Activated CD4-positive, alpha-beta T cell treated with anti-CD3 and anti-CD28 coated beads, Interleukin-2, amount 50 U/mL, for 4 hours (primary cell): ENCODE data around the gene LINC00305.

ENCODE experiments used
- DNase-seq, 2 experiments: peaks; one replicate each; pipeline ENCODE4 v3.0.0-alpha.2; 2020

The LINC00305 gene

DNA sequence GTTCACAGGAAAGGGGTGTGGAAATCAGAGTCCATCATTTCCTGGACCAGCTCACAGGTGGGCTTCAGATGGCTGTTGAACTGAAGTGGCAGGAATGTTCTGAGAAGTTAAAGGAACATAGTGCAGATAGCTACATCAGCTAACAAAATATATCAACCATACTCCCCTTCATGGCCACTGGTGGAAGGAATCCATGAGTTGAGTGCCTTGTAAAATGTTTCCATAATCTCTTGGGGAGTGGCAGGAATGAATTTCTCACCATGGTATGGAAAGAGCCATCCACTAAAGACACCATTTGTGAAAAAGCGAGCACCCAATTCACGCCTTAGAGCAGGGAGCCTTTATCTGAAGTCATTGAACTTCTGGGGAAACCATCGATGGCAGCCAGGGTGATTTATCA is at the start of gene LINC00305:
LINC00305 (minus strand) TSS at position 101 of the 400 bp plus-strand sequence.
- no peak for DNase-seq

DNA sequence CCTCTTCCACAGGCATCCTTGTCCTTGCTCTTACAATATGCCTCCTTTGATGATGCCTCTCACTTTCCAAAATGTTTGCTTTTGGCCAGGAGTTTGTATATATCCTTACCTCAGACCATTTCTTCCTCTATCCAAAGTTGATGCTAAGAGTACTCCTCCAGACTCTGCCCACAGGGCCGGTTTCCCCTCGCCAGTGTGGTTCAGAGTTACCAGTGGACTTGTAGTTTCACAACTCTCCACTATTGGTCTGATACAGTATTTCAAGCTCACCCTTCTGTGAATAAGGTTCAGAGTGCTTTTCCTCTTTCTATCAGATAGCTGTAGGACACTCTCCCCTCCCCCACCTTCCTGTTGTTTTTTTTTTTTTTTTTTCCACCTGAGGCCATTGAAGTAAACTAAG is 42.2 kb upstream of the LINC00305 start:
- DNase-seq = no peak

DNA sequence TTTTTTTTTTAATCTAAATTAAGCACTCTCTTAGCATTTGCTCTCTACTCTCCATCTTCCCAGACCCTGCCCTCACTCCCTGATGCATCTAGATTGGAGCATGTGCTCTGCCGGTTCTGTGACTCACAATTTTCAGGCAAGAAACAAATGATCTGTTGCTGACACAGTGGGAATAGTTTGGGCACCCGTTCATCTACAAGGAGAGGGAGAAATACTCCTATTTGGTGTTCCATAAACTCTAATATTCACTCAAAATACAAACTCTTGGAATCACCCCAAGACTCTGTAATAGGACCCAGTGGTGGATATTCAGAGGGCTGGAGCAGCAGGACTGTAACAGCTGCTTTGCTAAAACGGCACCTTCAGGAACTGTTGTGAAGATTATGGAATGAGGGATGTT is 37.1 kb upstream of the LINC00305 start:
- DNase-seq = no peak

DNA sequence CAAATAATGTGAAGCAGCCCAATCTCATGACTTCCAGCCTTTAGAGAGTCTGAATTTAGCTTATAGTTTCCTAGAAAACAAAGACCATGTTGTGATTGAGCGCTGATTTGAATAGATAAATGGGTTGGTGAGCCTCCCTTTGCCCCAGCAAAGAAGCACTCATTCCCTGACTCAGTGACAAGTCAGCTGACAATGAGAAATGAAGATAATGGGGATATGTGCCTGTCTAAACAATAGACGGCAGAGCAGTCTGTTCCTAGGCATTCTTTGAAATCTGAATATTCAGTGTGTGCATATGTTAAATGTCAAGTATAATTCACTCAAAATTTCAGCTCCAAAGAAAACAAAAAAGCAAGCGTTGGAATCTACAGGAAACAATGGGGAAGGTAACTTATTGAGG is 34.8 kb upstream of the LINC00305 start:
- DNase-seq = no peak

DNA sequence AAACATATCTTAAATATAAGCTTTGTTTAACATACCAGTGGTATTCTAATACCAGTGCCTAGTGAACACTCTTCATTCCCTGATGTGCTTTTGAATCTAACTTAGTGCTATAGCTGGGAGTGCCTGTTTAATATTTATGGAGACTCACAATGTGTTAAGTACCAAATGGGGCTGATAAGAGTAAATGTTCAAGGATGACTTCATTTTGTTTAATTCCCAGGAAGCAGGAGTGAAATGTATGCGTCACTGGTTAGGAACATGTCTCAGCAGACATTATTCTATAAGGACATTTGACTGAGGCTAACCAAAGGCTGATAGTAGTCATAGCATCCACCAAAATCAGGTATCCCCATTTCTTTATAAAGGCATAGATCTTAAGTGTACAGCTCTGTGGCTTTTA is 31.7 kb upstream of the LINC00305 start:
- DNase-seq = no peak

DNA sequence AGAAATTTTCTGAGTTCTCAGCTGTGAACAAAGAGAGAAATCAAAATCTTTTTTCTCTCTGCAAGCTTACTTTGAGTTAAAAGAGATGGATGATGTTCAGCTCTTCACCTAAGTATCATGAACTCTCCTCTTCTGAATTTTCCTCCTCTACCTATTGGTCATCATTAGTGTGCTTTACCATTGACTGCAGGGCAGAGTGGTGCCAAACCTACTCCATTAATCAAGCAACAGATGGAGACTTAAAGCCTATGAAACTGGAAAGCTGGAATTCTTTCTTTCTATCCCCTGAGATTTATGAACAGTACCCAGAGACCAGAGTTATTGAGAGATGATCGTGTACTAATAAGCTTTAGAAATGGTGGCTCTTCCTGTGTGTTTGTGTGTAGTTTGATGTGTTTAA is 31.3 kb upstream of the LINC00305 start:
- DNase-seq = no peak

DNA sequence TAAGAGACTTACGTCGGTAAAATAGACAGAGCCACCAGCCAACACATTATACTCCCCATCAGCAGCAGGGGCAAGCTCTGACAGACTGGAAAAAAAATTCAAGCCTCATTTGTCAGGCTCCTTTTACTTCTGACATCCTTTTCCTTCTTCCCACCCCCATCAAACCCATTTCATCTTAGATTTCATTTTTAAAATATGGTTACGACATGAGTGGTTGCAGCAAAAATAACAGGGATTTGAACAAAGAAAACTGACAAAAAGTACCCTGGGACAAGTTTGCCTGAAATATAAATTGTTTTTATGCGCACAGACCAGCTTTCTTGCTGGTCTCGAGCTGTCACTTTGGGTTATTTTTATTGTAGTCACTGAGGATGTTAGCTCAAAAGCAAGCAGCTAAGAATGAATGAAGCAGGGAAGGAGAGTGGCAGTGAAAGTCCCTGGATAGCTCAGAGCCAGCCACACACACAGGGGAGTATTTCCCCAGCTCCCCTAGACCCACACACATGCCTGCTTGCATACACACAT is 30.7 kb upstream of the LINC00305 start:
- DNase-seq = no peak

DNA sequence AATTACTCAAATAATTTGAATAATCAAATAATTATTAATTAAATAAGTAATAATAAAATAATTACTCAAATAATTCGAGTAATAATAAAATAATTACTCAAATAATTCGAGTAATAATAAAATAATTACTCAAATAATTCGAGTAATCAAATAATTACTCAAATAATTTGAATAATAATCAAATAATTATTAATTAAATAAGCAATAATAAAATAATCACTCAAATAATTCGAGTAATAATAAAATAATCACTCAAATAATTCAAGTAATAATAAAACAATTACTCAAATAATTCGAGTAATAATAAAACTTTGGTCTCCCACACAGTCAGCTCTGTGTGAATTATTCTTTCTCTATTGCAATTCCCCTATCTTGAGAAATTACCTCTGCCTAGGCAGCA is 30.0 kb upstream of the LINC00305 start:
- DNase-seq = no peak

DNA sequence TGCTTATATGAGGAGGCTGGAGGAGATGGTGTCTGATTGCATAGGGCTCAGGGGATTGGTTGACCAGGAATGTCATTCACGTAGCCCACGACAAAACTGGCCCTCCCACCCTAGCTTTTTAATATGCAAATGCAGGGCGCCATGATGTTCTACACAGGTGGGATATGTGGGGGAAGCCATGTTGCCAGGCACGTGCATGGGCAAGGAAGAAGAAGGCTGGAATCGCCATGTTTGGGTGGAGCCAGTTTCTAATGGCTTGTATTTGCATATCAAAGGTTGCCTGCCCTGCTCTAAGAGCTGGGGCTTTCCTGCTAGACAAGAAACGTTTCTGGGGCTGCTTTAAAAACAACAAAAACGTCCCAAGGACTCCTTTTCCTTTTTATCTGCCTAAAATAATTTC is 26.5 kb upstream of the LINC00305 start:
- no peak for DNase-seq

DNA sequence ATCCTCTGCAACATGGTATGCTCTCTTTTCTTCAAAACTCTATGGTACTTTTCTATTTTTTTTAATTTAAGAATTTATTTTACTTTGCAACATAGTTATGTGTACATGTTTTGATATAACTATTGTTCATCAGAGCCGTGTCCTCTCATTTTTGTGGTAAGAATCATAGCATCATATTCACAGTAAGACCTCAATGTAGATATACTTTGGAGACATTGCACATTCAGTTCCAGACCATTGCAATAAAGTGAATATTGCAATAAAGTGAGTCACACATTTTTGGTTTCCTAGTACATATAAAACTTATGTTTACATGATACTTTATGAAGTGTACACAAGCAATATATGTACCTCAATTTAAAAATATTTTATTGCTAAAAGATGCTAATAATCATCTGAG is 22.7 kb upstream of the LINC00305 start:
- DNase-seq = no peak

DNA sequence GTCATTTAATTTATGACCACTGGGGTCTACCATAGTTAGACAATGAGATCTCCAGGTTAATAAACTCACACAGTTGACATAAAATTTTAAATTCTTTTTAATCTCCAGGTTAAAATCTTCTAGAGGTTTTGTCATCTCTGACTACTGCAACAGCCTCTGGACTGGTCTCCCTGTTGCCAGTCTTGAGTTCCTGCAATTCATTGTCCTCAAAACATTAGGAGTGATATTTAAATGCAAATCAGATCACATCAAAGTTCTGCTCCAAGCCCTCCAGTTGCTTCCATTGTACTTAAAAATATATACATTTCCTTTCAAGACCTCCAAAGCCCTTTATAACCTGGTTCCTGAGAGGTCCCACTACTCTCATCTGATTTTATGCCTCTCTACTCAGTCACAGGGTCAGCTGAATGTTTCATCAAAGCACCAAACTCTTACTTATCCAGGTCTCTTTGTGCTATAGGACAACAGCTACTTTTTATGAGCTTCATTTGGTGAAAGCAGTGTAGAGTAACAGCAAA is 18.6 kb upstream of the LINC00305 start:
- no peak for DNase-seq

DNA sequence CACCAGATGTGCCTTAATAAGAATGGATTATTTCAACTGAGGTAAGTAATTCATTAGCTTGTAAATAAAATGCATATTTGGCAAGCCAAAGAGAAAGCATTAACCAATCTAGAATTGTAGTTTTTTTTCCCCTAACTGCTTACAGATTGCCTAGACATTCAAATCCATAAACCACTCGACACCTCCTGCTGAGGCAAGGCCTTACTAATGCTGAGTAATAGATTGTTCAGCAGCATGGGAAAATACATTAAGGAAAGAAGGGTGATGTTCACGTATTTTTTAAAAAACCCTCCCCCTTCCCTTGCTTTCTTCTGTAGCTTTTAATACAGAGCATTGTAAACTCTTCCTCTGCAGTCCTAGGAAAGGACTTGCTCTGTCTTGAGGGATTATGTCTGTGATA is 17.0 kb upstream of the LINC00305 start:
- no peak for DNase-seq

DNA sequence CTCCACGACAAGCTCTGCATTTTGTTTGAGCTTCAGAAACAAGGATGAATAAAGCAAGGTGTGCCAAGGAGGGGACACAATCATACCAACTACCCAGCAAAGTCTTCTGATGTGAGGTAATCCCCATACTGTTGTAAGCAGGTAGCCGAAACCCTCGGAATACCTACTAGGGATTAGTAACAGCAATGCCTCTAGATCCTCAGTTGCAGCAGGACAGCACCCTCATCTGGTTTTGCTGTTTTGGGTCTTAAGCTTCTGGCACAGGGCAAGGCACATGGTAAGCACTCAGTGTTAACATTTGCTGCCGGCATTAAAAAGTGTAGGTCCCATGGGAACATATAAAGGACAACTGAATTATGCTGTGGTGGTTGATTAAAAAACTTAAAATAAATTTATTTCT is 16.0 kb upstream of the LINC00305 start:
- DNase-seq = no peak

DNA sequence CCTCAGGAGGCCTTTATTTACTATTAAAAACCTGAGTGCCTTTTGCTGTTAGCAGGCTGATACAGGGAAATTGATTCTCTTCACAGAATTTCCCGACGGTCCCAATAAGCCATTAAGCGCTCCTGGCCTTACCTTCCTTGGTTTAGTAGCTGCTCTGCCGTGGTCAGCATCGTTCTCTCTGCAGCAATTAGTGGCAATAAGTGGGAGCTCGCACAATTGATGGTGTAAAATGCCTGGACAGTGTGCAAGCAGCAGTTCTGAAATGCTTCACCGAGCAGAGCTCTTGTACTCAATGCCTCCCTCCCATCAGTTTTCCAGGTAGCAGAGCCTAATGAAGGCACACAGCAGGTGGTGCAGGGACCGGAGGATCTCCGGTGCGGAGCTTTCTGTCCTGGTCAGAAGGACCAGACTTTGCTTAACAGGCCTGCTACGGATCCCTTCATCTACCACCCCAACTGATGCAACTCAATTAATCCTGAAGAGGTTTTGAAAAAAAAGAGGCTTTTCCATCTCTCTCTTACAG is 1.1 kb upstream of the LINC00305 start:
- no peak for DNase-seq

DNA sequence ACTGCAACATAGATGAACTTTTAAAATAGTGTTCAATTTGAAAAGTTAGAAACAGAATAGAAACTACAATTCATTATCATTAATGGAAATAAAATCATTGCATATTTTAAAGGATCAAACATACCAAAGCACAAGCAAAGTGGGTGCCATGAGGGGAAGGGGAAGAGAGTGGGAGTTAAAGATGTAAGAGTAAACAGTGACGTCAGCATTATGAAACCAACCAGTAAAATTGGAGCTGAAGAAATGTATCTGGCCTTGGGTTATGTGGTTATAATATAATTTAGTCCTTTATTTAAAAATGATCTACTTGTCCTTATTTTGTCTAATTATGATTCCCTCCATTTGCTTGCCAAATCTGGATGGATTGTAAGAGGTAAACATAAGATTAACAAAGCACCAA is 6.0 kb downstream of the LINC00305 start:
- no peak for DNase-seq

DNA sequence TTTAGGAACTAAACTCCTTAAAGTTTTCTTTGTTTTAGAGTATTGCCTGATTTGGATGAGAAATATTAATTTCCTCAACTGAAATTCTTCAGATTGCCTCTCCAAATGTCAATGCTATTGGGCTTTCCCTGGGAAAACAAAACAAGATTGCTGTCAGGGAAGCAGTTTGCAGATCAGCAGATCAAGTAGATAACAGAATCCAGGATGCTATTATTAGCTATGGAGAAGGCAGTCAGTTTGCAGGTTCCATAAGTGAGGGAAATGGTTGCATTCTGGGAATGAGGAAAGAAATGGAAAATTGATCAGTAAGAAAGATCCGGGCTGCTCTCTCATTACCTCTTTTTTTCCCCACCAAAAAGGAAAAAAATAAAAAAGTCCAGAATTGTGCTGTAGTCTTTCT is 11.0 kb downstream of the LINC00305 start:
- no peak for DNase-seq

DNA sequence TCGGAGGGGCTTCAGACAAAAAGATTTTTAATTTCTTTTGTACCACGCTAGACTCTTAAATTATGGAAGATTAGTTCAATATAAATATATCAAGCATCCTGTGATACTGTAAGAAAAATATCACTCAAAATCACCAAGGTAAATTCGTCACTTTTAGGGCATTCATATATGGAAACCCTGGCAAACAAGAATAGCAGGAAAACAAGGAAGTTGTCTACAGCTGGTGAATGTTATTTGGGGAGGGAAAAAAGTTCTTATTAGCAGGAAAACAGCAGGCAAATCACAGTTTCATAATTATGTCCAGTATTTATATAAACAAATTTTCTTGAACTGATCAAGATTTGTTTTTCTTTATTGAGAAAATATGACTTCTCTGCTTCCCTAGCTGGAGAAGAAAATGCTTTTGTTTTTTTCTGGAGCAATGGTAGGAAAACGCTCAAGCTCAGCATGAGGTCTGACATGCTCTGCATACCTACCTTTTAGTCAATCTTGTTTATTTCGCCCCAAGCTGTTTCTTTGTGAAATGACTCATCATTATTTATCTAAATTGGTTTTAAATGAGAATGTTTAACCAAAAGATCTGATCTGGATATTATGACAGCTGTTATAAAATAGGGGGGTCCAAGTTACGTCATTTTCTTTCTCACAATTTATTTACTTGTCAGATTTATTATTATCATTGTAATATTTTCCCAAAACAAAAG is 14.7 kb downstream of the LINC00305 start:
- DNase-seq = no peak

DNA sequence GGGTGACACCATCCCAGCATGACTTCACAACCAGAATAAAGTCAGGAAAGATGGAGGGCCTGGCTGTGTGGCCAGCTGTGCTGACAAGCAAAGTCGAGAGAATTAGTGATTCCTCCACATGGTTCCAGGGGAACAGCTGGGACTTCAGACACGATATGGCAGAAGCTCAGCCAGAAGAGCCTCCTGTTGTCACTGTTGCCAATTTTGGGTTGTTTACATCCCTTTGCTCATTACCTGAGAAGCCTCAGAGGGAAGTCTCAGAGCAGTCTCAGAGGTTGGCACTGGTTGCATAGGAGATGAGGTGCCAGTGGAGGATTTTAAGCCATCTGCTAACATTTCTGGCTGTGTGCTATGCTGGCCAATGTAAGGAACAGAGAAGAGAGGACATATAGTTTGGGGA is 16.0 kb downstream of the LINC00305 start:
- no peak for DNase-seq

DNA sequence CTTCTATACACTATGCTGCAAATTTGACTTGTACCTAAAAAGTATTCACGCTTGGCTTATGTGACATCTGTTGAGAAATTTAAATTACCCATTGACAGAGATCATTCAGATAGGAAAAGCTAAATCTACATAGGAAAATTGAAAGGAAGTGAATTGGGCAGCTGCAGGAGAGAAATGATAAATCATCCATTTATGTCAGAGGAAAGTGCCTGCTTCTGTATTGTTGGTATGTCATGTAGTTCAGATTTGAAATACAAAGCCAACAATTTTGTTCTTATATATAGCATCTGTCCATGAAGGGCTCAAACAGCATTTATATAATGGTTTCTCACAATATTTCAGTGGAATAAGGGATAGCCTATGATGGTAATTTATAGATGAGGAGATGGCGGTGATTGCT is 17.6 kb downstream of the LINC00305 start:
- no peak for DNase-seq

DNA sequence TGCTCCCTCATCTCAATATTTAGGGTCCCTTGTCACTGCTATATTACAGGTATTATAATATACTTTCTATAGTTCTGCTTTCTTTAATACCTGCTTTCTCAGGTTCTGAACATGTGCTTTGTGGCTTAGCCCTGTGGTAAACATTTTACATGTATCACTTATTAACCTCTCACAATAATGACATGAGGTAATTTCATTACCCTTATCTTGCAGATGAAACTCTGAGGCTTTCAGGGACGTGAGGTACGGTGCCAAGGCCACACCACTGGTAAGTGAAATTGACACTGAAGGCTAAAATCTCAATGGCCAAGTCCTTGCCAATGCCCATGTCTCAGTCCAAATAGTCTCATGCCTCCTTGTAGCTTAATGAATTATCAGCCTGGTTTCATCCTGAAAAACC is 21.7 kb downstream of the LINC00305 start:
- no peak for DNase-seq

DNA sequence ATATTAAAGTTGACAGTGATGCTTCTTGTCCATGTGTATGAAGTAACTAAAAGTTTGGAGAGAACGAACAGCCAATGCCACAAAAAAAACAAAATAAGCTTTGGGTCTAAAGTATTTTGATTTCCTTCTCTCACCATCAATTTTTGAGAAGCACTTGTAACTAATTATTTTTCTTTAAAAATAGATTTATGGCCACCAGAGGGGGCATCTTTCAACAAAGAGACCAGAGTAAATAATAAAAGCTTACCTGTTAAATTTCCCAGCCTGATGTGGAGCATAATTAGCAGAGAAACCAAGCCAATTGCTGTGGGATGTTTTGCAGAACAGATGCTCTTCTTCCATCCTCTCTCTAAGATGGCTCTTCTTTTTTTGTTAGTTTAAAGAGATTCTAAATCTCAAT is 29.0 kb downstream of the LINC00305 start:
- DNase-seq = no peak

DNA sequence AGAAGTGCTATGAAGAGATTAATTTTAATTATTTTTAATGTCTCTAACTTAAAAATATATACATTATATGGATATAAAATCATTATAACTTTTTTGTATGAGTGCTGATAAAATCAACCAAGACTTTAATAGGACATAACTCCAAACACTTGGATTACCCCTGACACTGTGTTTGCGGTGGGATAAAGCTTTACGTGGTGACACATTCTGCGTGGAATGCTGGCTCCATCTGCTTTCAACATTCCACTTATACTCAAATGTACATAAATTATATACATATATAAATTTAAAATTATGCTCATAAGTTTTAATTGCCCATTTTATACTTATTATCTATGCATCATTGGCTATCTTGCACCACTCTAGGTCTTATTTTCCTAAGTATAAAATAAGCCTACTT is 30.5 kb downstream of the LINC00305 start:
- DNase-seq = no peak

DNA sequence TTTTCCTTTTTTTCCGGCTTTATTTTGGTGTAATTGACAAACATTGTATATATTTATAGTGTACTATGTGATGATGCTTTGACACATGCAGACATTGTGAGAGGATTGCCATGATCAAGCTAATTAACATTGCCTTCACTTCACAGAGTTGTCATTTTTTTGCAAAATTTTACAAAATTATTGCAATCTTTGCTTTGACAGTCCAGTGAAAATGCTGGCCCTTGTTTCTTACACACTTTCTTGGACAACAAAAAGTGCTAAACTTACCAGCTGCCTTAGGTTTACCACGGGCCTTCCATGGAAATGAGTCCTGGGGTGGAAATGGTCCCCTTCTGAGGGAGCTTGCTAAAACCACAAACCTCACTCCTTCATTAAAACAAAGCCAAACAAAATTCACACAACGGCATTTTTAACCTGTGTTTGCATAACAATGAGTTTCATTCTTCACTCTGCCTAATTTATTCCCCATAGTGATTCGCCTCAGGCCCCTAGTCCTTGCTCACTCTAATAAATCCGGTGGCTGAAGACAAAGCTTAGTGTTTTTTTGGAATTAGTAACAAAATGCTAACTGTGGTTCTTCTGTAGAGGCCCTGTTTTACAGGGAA is 32.2 kb downstream of the LINC00305 start:
- no peak for DNase-seq

DNA sequence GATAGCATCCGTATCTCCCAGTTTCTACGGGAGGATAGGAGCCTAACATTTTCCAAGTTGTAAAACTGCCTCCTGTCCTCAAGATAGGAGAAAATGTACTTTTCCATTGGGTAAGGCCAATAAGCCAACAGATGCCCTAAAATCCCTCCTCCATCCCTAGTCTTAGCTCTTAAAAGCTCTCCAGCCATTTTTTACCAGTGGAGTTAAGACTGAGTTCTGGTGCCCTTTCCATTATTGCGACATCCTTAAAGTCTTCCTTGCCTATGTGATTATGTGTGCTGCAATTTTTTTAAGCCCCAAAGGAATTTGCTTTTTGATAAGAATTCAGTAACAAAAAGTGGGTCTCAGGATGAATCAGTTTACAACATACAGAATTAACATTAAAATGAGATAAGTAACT is 33.0 kb downstream of the LINC00305 start:
- DNase-seq = no peak
